ENCODE measurements around the gene NRXN3. TPM values are rescaled to one million over a fixed set of nuclear protein-coding genes. Genes with fewer than 3 reads are reported as not detected.
"Not testable (repeated sequence)": the region's sequence is repeated elsewhere in the genome, so short reads cannot be mapped to it uniquely, and the experiment has no call there.

NRXN3 gene
- total RNA-seq, 1 donor from 2014 or later, result not detected

GRCh38 chr14:79103764-79104163 is 933.6 kb downstream of the NRXN3 start:
- intact Hi-C loops (cut with micrococcal nuclease), result no loop called here

- intact Hi-C loops (cut with micrococcal nuclease), result not testable (repeated sequence)
Measured at GRCh38 chr14:79110564-79110963, 940.4 kb downstream of the NRXN3 start.

GRCh38 chr14:79111987-79112501 is 941.9 kb downstream of the NRXN3 start:
- intact Hi-C loops (cut with micrococcal nuclease), result no loop called here

GRCh38 chr14:79117561-79117960 is 947.4 kb downstream of the NRXN3 start:
- intact Hi-C loops (cut with micrococcal nuclease), result no loop called here

GRCh38 chr14:79118291-79118690 is 948.1 kb downstream of the NRXN3 start:
- intact Hi-C loops (cut with micrococcal nuclease), result no loop called here

- intact Hi-C loops (cut with micrococcal nuclease), result no loop called here
Measured at GRCh38 chr14:79134361-79134760, 964.2 kb downstream of the NRXN3 start.

GRCh38 chr14:79136071-79137044 is 966.2 kb downstream of the NRXN3 start:
- intact Hi-C loops (cut with micrococcal nuclease), result no loop called here

GRCh38 chr14:79137045-79137430 is 966.9 kb downstream of the NRXN3 start:
- intact Hi-C loops (cut with micrococcal nuclease), result no loop called here

GRCh38 chr14:79137836-79138235 is 967.7 kb downstream of the NRXN3 start:
- intact Hi-C loops (cut with micrococcal nuclease), result no loop called here

GRCh38 chr14:79144896-79145295 is 974.7 kb downstream of the NRXN3 start:
- intact Hi-C loops (cut with micrococcal nuclease), result no loop called here

GRCh38 chr14:79150226-79150625 is 980.1 kb downstream of the NRXN3 start:
- intact Hi-C loops (cut with micrococcal nuclease), result no loop called here

GRCh38 chr14:79157369-79157768 is 987.2 kb downstream of the NRXN3 start:
- intact Hi-C loops (cut with micrococcal nuclease), result no loop called here

GRCh38 chr14:79161571-79161970 is 991.4 kb downstream of the NRXN3 start:
- intact Hi-C loops (cut with micrococcal nuclease), result no loop called here

GRCh38 chr14:79162833-79163232 is 992.7 kb downstream of the NRXN3 start:
- intact Hi-C loops (cut with micrococcal nuclease), result no loop called here

GRCh38 chr14:79165471-79166090 is 995.4 kb downstream of the NRXN3 start:
- intact Hi-C loops (cut with micrococcal nuclease), result no loop called here

GRCh38 chr14:79166171-79166570 is 996.0 kb downstream of the NRXN3 start:
- intact Hi-C loops (cut with micrococcal nuclease), result no loop called here

GRCh38 chr14:79167957-79168356 is 997.8 kb downstream of the NRXN3 start:
- intact Hi-C loops (cut with micrococcal nuclease), result no loop called here

GRCh38 chr14:79175671-79176070 is 1005.5 kb downstream of the NRXN3 start:
- intact Hi-C loops (cut with micrococcal nuclease), result no loop called here

GRCh38 chr14:79177106-79177505 is 1006.9 kb downstream of the NRXN3 start:
- intact Hi-C loops (cut with micrococcal nuclease), result no loop called here

- intact Hi-C loops (cut with micrococcal nuclease), result no loop called here
Measured at GRCh38 chr14:79178719-79179118, 1008.5 kb downstream of the NRXN3 start.

- intact Hi-C loops (cut with micrococcal nuclease), result no loop called here
Measured at GRCh38 chr14:79179985-79180384, 1009.8 kb downstream of the NRXN3 start.

- intact Hi-C loops (cut with micrococcal nuclease), result no loop called here
Measured at GRCh38 chr14:79180656-79181055, 1010.5 kb downstream of the NRXN3 start.

Data from T-helper 1 cell treated with Interleukin-12 subunit alpha and Interleukin-12 subunit beta and Interleukin-4 antibody, amounts not matched to agents 30 ng/mL and 1 ng/mL, for 36 hours (primary cell).